Measurements from ENCODE around the gene INTS3.
"Not testable (repeated sequence)": the region's sequence is repeated elsewhere in the genome, so short reads cannot be mapped to it uniquely, and the experiment has no call there.

Gene INTS3

GRCh38 chr1:153705484-153705883 lies 22.4 kb upstream of the INTS3 start:
- in situ Hi-C loops (cut with HindIII; ENCODE audit: low sequenced_read_pairs), result no loop called here

- in situ Hi-C loops (cut with HindIII; ENCODE audit: low sequenced_read_pairs), result no loop called here
Observed at GRCh38 chr1:153711026-153711425, 16.8 kb upstream of the INTS3 start.

DNA sequence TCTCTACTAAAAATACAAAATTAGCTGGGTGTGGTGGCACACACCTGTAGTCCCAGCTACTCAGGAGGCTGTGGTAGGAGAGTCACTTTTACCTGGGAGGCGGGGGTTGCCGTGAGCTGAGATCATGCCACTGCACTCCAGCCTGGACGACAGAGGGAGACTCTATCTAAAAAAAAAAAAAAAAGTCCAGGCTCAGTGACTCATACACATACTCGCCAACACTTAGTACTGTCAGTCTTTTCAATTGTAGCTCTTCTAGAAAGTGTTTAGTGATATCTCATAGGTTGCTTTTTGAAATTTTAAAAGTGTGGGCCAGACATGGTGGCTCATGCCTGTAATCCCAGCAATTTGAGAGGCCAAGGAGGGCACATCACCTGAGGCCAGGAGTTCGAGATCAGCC lies 11.6 kb upstream of the INTS3 start:
- in situ Hi-C loops (cut with HindIII; ENCODE audit: low sequenced_read_pairs), result not testable (repeated sequence)

DNA sequence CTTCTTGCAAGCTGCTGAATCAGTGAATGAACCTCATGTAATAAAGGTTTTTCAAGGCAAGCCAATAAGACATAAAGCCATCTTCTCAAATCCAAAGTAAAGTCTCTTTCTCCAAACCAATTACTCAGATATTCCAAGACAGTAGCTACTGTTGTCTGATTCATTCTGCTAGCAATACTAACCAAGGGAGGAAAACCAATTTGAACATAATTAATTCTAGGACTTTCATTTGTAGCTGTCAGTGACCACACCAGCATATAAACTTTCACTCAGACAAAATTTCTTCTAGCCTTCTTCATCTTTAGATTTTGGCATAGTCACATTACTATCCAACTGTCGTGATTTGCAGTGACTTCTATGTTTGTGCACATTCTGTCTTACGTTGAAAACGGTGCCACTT lies 10.5 kb upstream of the INTS3 start:
- in situ Hi-C loops (cut with HindIII; ENCODE audit: low sequenced_read_pairs), result no loop called here

GRCh38 chr1:153723687-153724086 lies 4.2 kb upstream of the INTS3 start:
- in situ Hi-C loops (cut with HindIII; ENCODE audit: low sequenced_read_pairs), result no loop called here

- in situ Hi-C loops (cut with HindIII; ENCODE audit: low sequenced_read_pairs), result not testable (repeated sequence)
Observed at GRCh38 chr1:153724634-153725033, 3.2 kb upstream of the INTS3 start.

- in situ Hi-C loops (cut with HindIII; ENCODE audit: low sequenced_read_pairs), result no loop called here
Observed at GRCh38 chr1:153728305-153729066, 636 bp downstream of the INTS3 start.

- in situ Hi-C loops (cut with HindIII; ENCODE audit: low sequenced_read_pairs), result no loop called here
Observed at GRCh38 chr1:153730468-153730988, 2.7 kb downstream of the INTS3 start.

DNA sequence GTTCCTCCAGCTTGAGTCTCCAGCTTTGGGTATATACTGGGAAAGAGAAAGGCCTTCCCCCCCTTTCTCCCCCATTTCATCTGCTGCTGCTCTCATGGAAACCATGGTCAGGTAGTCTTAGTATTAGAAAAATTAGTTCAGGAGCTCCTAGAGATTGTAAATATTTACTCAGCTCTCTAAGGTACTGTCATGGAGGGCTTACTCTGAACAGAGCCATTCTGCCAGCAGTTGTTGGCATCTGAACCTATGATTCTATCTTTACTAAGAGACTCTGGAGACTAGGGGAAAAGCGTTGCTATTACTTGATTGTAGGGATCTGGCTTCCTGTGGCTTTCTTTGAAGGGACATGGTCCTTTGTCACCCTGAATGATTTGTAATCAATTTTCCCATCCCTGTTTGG lies 6.1 kb downstream of the INTS3 start:
- in situ Hi-C loops (cut with HindIII; ENCODE audit: low sequenced_read_pairs), result no loop called here

- in situ Hi-C loops (cut with HindIII; ENCODE audit: low sequenced_read_pairs), result no loop called here
Observed at GRCh38 chr1:153734396-153735089, 6.7 kb downstream of the INTS3 start.

DNA sequence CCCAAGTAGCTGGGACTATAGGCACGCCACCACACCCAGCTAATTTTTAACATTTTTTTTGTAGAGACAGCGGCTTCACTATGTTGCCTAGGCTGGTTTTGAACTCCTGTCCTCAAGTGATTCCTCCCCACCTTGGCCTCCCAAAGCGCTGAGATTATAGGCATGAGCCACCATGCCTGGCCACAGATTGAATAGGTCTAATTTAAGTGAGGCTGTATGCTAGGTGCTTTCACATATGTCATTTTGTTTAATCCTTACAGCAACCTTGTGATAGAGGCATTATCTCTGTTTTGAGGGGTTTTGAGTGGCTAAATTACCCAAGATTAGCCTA lies 7.2 kb downstream of the INTS3 start:
- in situ Hi-C loops (cut with HindIII; ENCODE audit: low sequenced_read_pairs), result no loop called here

- in situ Hi-C loops (cut with HindIII; ENCODE audit: low sequenced_read_pairs), result no loop called here
Observed at GRCh38 chr1:153741986-153742385, 14.1 kb downstream of the INTS3 start.

DNA sequence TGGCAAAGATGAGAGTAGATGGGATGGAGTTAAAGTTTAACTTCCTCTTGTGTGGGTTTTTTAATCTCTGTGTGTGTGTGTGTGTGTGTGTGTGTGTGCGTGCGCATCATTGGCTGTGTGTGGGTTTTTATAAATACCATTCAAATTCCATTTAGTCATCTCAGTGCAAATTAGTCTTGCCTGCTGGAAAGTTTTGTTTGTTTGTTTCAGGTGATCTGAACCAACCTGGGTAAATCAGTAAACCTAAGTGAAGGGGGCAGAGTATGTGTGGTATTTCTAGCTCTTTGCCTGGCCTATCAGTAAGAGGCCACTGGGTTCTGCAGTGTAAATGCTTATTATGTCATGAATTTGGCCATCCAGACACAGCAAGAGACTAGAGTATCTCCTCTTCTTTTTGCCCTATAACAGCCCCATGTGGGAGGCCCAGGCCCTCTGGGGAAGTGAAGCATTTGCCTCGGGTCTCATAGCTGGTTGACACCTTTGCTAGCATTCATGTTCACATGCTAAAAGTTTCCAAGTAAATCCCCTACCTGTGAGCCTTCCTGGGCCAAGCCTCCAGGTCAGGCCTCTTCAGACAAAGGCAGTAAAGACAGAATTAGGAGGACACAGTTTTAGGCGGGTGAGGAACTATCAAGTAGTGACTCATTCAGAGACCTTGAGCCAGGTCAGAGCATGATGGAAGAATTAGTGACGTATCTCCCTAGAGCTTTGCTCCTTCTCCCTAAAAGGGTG lies 14.7 kb downstream of the INTS3 start:
- in situ Hi-C loops (cut with HindIII; ENCODE audit: low sequenced_read_pairs), result no loop called here

DNA sequence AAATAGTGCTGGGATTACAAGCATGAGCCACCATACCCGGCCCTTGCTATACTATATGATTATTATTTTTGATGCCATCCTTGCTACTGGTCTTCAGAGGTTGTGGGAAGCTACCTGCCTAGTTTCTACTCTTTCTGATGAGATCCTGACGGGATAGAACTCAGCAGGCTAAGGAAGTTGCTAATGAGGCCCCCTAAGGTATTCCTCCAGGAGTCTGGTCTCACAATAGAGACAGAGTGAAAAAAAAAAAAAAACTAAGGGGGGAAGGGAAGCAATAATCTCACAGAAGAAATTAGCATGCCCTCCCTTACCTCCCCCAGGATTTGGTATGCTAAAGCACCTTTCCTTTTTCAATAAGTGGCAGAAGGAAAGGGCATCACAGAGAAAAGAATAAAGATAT lies 17.6 kb downstream of the INTS3 start:
- in situ Hi-C loops (cut with HindIII; ENCODE audit: low sequenced_read_pairs), result no loop called here

- in situ Hi-C loops (cut with HindIII; ENCODE audit: low sequenced_read_pairs), result no loop called here
Observed at GRCh38 chr1:153746174-153746573, 18.3 kb downstream of the INTS3 start.

DNA sequence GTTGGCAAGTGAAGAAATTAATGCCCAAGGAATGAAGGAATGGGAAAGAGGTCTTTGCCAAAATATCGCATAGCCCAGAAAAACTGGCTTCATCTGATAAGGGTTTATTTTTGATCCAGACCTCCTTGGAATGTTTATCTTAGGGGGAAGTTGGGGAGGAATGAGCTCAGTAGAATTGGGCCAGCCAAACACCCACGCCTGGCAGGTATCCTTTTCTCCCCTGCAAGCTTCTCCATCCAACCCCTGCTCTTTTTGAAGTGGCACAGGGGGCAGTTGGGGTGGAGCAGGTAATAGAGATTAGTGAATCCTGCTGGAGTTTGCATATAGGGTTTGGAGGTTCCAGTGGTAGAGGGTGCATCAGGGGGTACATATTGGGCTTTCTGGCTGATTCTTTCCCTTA lies 21.1 kb downstream of the INTS3 start:
- in situ Hi-C loops (cut with HindIII; ENCODE audit: low sequenced_read_pairs), result no loop called here

- in situ Hi-C loops (cut with HindIII; ENCODE audit: low sequenced_read_pairs), result no loop called here
Observed at GRCh38 chr1:153749408-153750005, 21.7 kb downstream of the INTS3 start.

- in situ Hi-C loops (cut with HindIII; ENCODE audit: low sequenced_read_pairs), result no loop called here
Observed at GRCh38 chr1:153750026-153750995, 22.5 kb downstream of the INTS3 start.

DNA sequence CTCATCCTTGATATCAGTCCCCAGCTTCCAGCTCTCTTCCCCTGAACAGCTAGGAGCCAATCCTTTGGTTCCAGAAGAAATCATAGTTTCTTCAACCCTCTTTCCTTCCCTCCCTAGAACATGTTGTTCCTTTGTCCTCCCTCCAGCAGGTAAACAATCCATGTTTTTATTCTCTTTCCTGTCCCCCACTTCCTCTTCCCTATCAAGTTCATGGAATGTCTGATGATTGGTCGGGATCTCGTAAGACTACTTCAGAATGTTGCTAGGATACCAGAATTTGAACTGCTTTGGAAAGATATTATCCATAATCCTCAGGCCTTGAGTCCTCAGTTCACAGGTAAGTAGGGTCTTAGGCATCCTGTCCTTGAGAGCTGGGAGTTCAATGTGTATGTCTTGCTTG lies 24.2 kb downstream of the INTS3 start:
- in situ Hi-C loops (cut with HindIII; ENCODE audit: low sequenced_read_pairs), result no loop called here

DNA sequence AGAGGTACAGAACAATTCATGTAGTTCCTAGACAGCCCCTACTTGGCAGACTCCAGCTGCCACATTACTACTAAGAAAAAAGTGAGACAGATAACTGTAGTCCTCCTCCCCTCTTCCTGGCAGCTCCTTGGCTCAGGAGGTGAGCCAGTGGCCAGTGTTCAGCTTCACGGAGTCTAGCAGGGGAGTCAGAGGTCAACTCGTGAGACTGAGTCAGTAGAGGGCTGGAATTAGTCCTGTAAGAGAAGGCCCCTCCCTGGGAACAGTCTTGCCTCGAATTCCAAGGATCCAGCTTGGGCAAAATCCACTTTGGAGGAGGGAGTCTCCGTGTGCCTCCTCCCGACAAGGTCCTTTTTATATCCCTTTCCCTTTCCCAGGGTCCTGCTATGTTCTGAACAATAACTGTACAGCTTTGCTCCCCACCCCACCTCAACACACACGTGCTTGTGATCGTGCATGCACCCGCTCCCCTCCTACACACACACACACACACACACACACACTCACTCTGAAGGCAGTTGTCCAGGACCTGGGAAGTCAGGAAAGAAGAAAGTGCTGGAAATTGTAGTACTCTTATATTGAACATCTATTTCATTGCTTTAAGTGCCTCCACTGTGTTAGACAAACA lies 24.8 kb downstream of the INTS3 start:
- in situ Hi-C loops (cut with HindIII; ENCODE audit: low sequenced_read_pairs), result no loop called here

Measured in DLD1 (cell line).